Adrenal gland (tissue), 12 donors: ENCODE data around the gene TNIK. TPM values are rescaled to one million over a fixed set of nuclear protein-coding genes. Genes with fewer than 3 reads are reported as not detected.

ENCODE experiments used
- DNase-seq, 7 donors: peaks; one replicate each; pipeline ENCODE4 v3.0.0-alpha.2; 2019 to 2020
- H3K27ac ChIP-seq, 5 donors: fragments of 200-600 bp; sonication (generic) in 4 of 5; 1 replicate in 3 of 5; 2 replicates in 2 of 5; pipeline versions ENCODE4 v1.5.1 to v1.8.0; 2016 to 2020; ENCODE audit warnings: mild to moderate bottlenecking in 1 of 5
- H3K27me3 ChIP-seq: fragments of 200-600 bp; 2 replicates; pipeline ENCODE4 v1.8.0; 2021
- H3K36me3 ChIP-seq, 2 donors: fragments of 200-600 bp; replicated peaks in 1 of 2; 1 replicate in 1 of 2; 2 replicates in 1 of 2; pipeline versions ENCODE4 v1.5.1 to v1.8.0; 2018 to 2022
- H3K4me1 ChIP-seq, 2 donors: fragments of 200-600 bp; replicated peaks in 1 of 2; 1 replicate in 1 of 2; 2 replicates in 1 of 2; pipeline versions ENCODE4 v1.5.1 to v1.8.0; 2018 to 2021
- H3K4me3 ChIP-seq, 4 donors: fragments of 200-600 bp; sonication (generic) in 3 of 4; one replicate each; pipeline ENCODE4 v1.5.1; 2016 to 2018
- H3K9me3 ChIP-seq, 3 donors: fragments of 200-600 bp; sonication (generic) in 1 of 3; replicated peaks in 1 of 3; 1 replicate in 2 of 3; 2 replicates in 1 of 3; pipeline versions ENCODE4 v1.5.1 to v1.8.0; 2016 to 2021
- CTCF ChIP-seq, 6 experiments: fragments of 450-650 bp in 4 of 6; fragments of 200-600 bp in 2 of 6; sonication (generic) in 1 of 6; IDR thresholded peaks; 1 replicate in 5 of 6; 2 replicates in 1 of 6; pipeline versions ENCODE4 v1.5.1 to v1.8.0; 2016 to 2021; ENCODE audit warnings: antibody characterized with exemption in 6 of 6, mild to moderate bottlenecking in 2 of 6, moderate library complexity in 1 of 6
- POLR2A ChIP-seq, 2 donors: fragments of 450-650 bp; IDR thresholded peaks; one replicate each; pipeline ENCODE4 v1.6.1; 2017; ENCODE audit warnings: antibody characterized with exemption in 2 of 2, mild to moderate bottlenecking in 2 of 2, moderate library complexity in 1 of 2
- WGBS, 4 donors: extraction: QIAGEN DNeasy Blood & Tissue Kit in 2 of 4; methylation state at CpG; one replicate each; pipeline versions ENCODE4 v1.1.5 to v1.1.7; 2013 to 2017; 5-methylcytosine and 5-hydroxymethylcytosine counted together
- intact Hi-C, 2 donors: fragments of 100-400 bp; cut with DNase I; formaldehyde crosslinking; loops; one replicate each; pipeline versions ENCODE4 v1.14.1 to v1.15.0; 2022 to 2023
- polyA plus RNA-seq, 3 donors: library from polyadenylated mRNA; stranded (reverse); fragments of 200-250 nt in 2 of 3; fragments of 350-450 nt in 1 of 3; fragmentation: Illumina TruSeq in 1 of 3; extraction: RNeasy Lipid Tissue Mini Kit (QIAGEN cat#74804) in 1 of 3; gene quantifications; one replicate each; pipeline ENCODE4 v1.2.3, GENCODE V29; 2013 to 2014
- total RNA-seq, 9 donors: library from RNA; depleted of rRNA in 4 of 9; stranded (reverse); fragments of >200 nt in 4 of 9; fragments of 120-200 nt in 1 of 9; fragmentation: NEBNext Ultra II Directional in 1 of 9; extraction: Animal tissue kit (Norgen Biotek cat#: 25700) in 1 of 9; gene quantifications; one replicate each; pipeline versions ENCODE4 v1.1.0 to v1.2.4, GENCODE V29; 2013 to 2023
- donor health status: healthy with polysubstance abuse.
- donor health status: Bipolar disorder and iron deficiency.
- donor health status: DM: yes; HTN: yes; CAD: no.
- donor health status: DM: no; HTN: no; CAD: no.
- donor health status: DM: no; HTN: no; CAD: no.
- donor health status: DM: yes; HTN: yes; CAD: no.

TNIK gene
- total and polyA plus RNA-seq, 12 donors = 4.9 to 33.1 (median 10.7) TPM

GRCh38 chr3:171231361-171231760, 228.8 kb downstream of the TNIK start:
- Histone ChIP-seq H3K9me3 (no peaks in the 10 kb centered on the region), H3K27ac (no peak overlapping the region), H3K4me1 (no peaks in the 10 kb centered on the region), H3K4me3 (no peak overlapping the region), H3K27me3 (no peaks in the 10 kb centered on the region), H3K36me3 (no peaks in the 10 kb centered on the region)
- no peak for TF ChIP-seq CTCF (IDR thresholded peaks at IDR 0.05)
- no peak for TF ChIP-seq POLR2A (IDR thresholded peaks at IDR 0.05)
- 88 to 92% (median 90%) methylated on average over 4 of the region's 4 CpGs for WGBS, 4 donors
- DNase-seq = no peak
- intact Hi-C loops = no loop called here

- peak; percentile 24 to 80 (median 55) for DNase-seq
- H3K27me3 ChIP-seq = no peaks in the 10 kb centered on the region
- H3K9me3 ChIP-seq = no peaks in the 10 kb centered on the region
- TF ChIP-seq CTCF (IDR thresholded peaks at IDR 0.05) (no peak), POLR2A (IDR thresholded peaks at IDR 0.05) (no peak)
- intact Hi-C loops = no loop called here
- no peak overlapping the region for H3K4me3 ChIP-seq
- H3K4me1 ChIP-seq = no peaks in the 10 kb centered on the region
- H3K36me3 ChIP-seq = no peaks in the 10 kb centered on the region
- H3K27ac ChIP-seq = no peak overlapping the region
- WGBS, 4 donors = 30 to 35% (median 30%) methylated on average over 4 of the region's 4 CpGs
Observed at GRCh38 chr3:171230865-171231264, 229.3 kb downstream of the TNIK start.

DNA sequence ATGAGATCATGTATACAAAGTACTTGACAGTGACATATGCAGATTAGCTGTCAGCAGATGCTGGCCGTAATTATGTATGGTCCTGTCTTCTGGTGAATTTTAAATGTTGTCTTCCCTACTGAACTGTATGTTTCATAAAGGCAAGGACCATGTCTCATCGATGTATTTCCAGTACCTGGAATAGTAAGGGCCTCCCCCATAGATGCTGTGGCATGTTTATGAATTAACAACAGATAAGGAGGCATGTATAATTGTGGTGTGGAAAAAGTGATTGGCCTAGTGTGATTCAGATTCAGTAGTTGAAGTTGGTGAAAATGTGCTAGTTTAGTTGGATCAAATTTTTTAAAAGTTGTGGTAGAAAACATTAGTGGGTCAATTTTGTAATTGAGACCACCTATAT, 231.0 kb downstream of the TNIK start:
- H3K4me3 ChIP-seq = no peak overlapping the region
- no peak for DNase-seq
- H3K4me1 ChIP-seq = no peaks in the 10 kb centered on the region
- WGBS, 4 donors = 89 to 97% (median 94%) methylated on average over 2 of the region's 2 CpGs
- H3K9me3 ChIP-seq = no peaks in the 10 kb centered on the region
- no peaks in the 10 kb centered on the region for H3K36me3 ChIP-seq
- no peak overlapping the region for H3K27ac ChIP-seq
- intact Hi-C loops = no loop called here
- no peaks in the 10 kb centered on the region for H3K27me3 ChIP-seq
- TF ChIP-seq CTCF (IDR thresholded peaks at IDR 0.05) = no peak
- TF ChIP-seq POLR2A (IDR thresholded peaks at IDR 0.05) = no peak

DNA sequence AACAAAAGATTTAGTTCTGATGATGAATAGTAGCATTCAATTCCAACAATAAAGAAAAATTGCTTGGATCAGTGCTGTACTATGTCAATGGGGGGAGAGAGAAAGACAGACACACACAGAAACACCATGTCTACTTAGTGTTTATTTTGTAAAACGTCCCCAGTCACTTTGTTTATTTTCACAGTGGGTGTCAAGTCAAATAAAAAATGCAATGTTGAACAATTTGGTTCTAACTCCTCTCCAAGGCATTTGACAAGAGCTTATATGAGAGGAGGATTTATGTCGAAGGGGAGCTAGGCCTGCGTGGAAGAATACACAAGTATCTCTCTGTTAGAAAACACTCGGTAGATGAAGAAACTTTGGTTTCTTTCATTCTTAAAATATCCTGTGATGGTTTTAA, 232.0 kb downstream of the TNIK start:
- H3K36me3 ChIP-seq = no peaks in the 10 kb centered on the region
- WGBS, 4 donors = 68 to 80% (median 75%) methylated on average over 4 of the region's 4 CpGs
- intact Hi-C loops = no loop called here
- no peak for TF ChIP-seq CTCF (IDR thresholded peaks at IDR 0.05)
- TF ChIP-seq POLR2A (IDR thresholded peaks at IDR 0.05) = no peak
- H3K9me3 ChIP-seq = no peaks in the 10 kb centered on the region
- no peaks in the 10 kb centered on the region for H3K27me3 ChIP-seq
- DNase-seq = no peak
- H3K27ac ChIP-seq = no peak overlapping the region
- H3K4me3 ChIP-seq = no peak overlapping the region
- no peaks in the 10 kb centered on the region for H3K4me1 ChIP-seq
